A673 (cell line): Measurements from ENCODE around the gene SLC39A5.

Experiments
- CTCF ChIP-seq: fragments of 300-800, 200-600 bp; sonication (generic); conservative IDR thresholded peaks from 2 replicates; pipeline ENCODE4 v1.5.1; 2017; ENCODE audit warnings: low read depth, mild to moderate bottlenecking, antibody characterized with exemption, low read length, moderate library complexity, mixed read lengths
- EZH2 ChIP-seq: fragments of 200-600 bp; sonication (generic); IDR thresholded peaks from 2 replicates; pipeline ENCODE4 v1.6.1; 2017; ENCODE audit warnings: borderline replicate concordance, low read depth, mild to moderate bottlenecking, mixed read lengths, antibody characterized with exemption, low read length; ENCODE audit not compliant: poor library complexity, severe bottlenecking

GRCh38 chr12:56213878-56214277 is 16.0 kb upstream of the SLC39A5 start:
- TF ChIP-seq CTCF (no peak), EZH2 (no peak)
